ENCODE measurements around the gene RPS6KA2.

Gene RPS6KA2

DNA sequence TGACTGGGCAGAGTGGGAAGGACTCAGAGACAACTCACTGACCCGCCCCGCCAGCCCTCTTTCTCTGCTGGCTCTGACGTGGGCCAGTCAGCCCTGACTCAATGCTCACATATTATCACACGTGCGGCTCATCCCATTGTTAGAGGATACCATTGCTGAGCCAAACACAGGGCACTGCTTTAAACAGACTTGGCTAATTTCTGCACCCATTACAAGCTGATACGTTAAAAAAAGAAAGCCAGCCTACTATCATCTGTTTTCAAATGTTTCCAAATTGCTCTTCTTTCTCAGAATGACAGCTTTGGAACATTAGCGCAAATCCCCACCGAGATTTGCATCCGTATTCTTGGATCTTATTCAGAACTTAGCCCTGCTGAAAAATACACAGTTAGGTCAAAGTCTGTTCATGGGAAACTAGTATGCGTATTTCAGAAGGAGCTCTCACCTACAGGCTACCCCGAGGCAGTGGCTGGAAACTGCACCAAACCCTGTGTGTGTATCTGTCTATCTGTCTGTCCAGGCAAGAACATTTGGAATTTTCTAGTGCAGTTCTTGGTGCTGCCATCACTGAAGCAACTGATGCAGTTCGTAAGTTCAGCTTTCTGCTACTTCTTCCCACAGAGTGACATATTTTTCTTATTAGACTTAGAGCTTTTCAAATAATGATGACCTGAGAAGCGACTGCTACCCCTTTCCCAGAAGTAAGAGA is 73.3 kb downstream of the RPS6KA2 start:
- Histone ChIP-seq H3K4me3 (ENCODE audit: low read depth, low read length) (no peak overlapping the region), H3K9me3 (ENCODE audit: severe bottlenecking) (no peaks in the 10 kb centered on the region), H3K27me3 (ENCODE audit: insufficient read depth, low read depth, severe bottlenecking) (no peaks in the 10 kb centered on the region), H3K27ac (no peak overlapping the region), H3K36me3 (no peaks in the 10 kb centered on the region)
- TF ChIP-seq, protein P1, sequence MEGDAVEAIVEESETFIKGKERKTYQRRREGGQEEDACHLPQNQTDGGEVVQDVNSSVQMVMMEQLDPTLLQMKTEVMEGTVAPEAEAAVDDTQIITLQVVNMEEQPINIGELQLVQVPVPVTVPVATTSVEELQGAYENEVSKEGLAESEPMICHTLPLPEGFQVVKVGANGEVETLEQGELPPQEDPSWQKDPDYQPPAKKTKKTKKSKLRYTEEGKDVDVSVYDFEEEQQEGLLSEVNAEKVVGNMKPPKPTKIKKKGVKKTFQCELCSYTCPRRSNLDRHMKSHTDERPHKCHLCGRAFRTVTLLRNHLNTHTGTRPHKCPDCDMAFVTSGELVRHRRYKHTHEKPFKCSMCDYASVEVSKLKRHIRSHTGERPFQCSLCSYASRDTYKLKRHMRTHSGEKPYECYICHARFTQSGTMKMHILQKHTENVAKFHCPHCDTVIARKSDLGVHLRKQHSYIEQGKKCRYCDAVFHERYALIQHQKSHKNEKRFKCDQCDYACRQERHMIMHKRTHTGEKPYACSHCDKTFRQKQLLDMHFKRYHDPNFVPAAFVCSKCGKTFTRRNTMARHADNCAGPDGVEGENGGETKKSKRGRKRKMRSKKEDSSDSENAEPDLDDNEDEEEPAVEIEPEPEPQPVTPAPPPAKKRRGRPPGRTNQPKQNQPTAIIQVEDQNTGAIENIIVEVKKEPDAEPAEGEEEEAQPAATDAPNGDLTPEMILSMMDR (IDR thresholded peaks at IDR 0.05; ENCODE audit: low read depth, low read length) = no peak
- DNase-seq = no peak

DNA sequence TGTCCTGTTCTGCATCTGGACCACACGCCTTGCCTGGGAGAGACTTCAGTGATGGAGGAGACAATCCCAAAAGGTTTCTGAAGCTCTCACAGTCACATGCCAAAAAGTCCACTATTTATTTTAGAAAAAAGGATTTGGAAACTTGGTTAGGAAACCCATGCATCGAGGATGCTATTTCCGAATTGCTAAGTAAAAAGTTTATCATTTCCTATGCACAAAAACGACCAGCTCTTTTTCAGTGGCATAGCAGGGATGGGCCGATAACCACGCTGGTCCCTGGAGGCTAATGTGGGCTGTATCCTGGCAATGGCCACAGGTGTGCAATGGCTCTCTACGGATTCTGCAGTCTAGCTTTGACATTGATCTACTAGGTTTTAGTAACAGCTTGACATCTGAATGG is 74.5 kb downstream of the RPS6KA2 start:
- TF ChIP-seq, protein P1 (IDR thresholded peaks at IDR 0.05; ENCODE audit: low read depth, low read length) = no peak
- no peak for DNase-seq
- Histone ChIP-seq H3K36me3 (no peaks in the 10 kb centered on the region), H3K27ac (no peak overlapping the region), H3K27me3 (ENCODE audit: insufficient read depth, low read depth, severe bottlenecking) (no peaks in the 10 kb centered on the region), H3K4me3 (ENCODE audit: low read depth, low read length) (no peak overlapping the region), H3K9me3 (ENCODE audit: severe bottlenecking) (no peaks in the 10 kb centered on the region)

DNA sequence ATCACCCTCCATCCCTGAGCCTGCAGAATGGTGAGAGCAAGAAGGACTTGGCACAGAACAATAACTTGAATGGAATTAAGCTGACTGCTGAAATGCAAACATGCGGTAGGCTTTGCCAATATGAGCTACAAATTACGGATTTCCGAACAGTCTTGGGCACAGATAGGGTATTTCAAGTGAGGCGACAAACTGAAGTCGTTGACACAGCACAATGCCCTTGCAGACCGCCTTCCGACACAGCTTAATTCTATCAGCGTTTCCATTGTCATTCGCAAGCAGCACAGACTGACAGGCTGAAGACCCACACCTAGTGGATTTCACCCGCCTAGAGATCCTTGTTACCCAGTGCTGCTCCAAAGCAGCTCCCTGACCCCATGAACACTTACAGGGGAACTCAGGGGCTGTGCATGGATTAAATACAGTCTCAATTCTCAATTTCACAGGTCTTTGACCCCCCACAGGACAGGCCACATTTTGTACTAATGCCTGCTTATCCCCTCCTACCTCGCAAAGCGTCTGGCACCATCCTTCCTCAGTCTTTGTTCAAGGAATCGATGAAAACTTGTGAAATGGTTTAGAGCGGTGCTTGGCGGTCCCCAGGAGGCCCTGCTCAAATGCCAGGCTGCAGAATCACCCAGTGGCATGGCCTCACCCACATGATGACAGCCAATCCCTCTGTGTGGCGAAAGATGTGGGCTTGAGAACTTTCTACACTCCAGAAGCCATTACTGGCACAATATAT is 75.1 kb downstream of the RPS6KA2 start:
- TF ChIP-seq, protein P1 (IDR thresholded peaks at IDR 0.05; ENCODE audit: low read depth, low read length) = no peak
- Histone ChIP-seq H3K27me3 (ENCODE audit: insufficient read depth, low read depth, severe bottlenecking) (no peaks in the 10 kb centered on the region), H3K4me3 (ENCODE audit: low read depth, low read length) (no peak overlapping the region), H3K36me3 (no peaks in the 10 kb centered on the region), H3K9me3 (ENCODE audit: severe bottlenecking) (no peaks in the 10 kb centered on the region), H3K27ac (no peak overlapping the region)
- DNase-seq = no peak

DNA sequence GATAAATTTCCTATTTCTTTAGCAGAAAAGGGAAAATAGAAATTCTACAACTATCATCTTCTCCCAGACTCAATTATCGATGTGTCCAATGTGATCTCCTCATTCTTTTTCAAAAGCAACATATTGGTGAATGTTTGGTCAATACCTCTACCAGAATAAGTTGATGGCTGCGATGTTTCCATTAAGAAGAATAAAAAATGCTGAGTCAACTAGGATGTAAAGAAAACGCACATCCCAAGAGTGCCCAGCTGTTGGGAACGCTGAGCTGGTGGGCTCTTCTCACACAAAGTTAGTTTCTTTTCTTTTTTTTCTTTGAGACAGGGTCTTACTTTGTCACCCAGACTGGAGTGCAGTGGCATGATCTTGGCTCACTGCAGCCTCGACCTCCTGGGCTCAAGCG is 80.4 kb downstream of the RPS6KA2 start:
- no peak overlapping the region for H3K27ac ChIP-seq
- H3K9me3 ChIP-seq (ENCODE audit: severe bottlenecking) = no peaks in the 10 kb centered on the region
- no peak for DNase-seq
- no peak overlapping the region for H3K4me3 ChIP-seq (ENCODE audit: low read depth, low read length)
- TF ChIP-seq, protein P1 (IDR thresholded peaks at IDR 0.05; ENCODE audit: low read depth, low read length) = no peak
- no peaks in the 10 kb centered on the region for H3K27me3 ChIP-seq (ENCODE audit: insufficient read depth, low read depth, severe bottlenecking)
- no peaks in the 10 kb centered on the region for H3K36me3 ChIP-seq

DNA sequence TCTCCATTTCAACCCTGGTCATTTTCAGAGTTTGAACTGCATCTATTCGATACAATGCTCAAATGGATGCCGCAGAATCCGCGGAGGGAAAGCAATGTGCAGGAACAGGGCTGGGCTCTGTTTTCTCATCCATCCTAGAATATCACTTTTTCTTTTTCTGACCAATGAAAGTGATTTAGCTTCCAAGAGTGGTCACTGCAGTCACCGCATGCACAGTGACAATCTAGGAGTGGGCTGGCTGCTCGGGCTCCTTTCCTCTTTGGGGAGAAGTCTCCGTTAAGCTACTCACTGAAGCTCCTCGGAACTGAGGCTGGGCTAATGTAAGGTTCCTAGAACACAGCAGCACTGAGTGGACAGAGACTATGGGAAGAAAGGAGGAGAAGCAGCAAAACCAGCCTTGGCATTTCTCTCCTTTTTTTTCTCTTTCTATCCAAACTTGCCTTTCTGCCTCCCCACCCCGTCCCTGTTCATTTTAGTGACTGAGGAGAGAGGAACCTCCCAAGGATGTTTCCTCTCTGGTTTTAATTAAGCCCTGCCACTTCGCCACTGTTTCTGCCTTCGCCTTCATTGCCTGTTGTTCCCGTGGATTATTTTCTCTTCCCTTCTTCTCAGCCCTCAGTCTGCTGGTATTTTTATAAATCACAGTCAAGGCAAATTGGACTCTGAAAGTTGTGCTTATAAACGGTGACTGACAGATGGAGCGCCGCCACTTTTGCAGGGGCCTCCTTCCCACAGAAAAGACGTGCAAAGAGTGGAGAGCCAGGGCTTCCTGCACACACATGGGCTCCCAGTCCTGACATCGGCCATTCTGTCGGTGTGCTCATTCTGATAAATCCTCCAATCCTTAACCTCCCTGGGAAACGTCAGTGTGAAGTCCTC is 81.7 kb downstream of the RPS6KA2 start:
- no peak for DNase-seq
- H3K27me3 ChIP-seq (ENCODE audit: insufficient read depth, low read depth, severe bottlenecking) = no peaks in the 10 kb centered on the region
- no peak overlapping the region for H3K4me3 ChIP-seq (ENCODE audit: low read depth, low read length)
- no peak overlapping the region for H3K27ac ChIP-seq
- TF ChIP-seq, protein P1 (IDR thresholded peaks at IDR 0.05; ENCODE audit: low read depth, low read length) = no peak
- H3K9me3 ChIP-seq (ENCODE audit: severe bottlenecking) = no peaks in the 10 kb centered on the region
- H3K36me3 ChIP-seq = no peaks in the 10 kb centered on the region
